SK-N-SH (cell line): ENCODE measurements around the gene MYBPC3.

Experiments
- FOSL2 ChIP-seq: IDR thresholded peaks from 2 replicates; pipeline ENCODE4 v1.4.0; 2012; ENCODE audit warnings: low read depth, mild to moderate bottlenecking, moderate library complexity, borderline replicate concordance
- GABPA ChIP-seq: IDR thresholded peaks from 2 replicates; pipeline ENCODE4 v1.4.0; 2012; ENCODE audit warnings: low read depth, mild to moderate bottlenecking
- GATA2 ChIP-seq: sonication (generic); formaldehyde crosslinking; IDR thresholded peaks from 2 replicates; pipeline ENCODE4 v1.5.0; 2020; ENCODE audit warnings: mild to moderate bottlenecking, missing genetic modification reagents
- JUND ChIP-seq: IDR thresholded peaks from 2 replicates; pipeline ENCODE4 v1.4.0; 2012
- MAX ChIP-seq: IDR thresholded peaks from 2 replicates; pipeline ENCODE4 v1.4.0; 2012; ENCODE audit warnings: low read depth
- NRF1 ChIP-seq: IDR thresholded peaks from 2 replicates; pipeline ENCODE4 v1.6.1; 2012; ENCODE audit warnings: low read depth, mild to moderate bottlenecking, low read length
- PBX3 ChIP-seq: IDR thresholded peaks from 2 replicates; pipeline ENCODE4; 2012
- POLR2AphosphoS5 ChIP-seq: IDR thresholded peaks from 2 replicates; pipeline ENCODE4 v1.6.1; 2012; ENCODE audit warnings: low read depth, low read length
- RAD21 ChIP-seq: IDR thresholded peaks from 2 replicates; pipeline ENCODE4 v1.6.1; 2012; ENCODE audit warnings: mild to moderate bottlenecking, low read length
- REST ChIP-seq: IDR thresholded peaks from 2 replicates; pipeline ENCODE4 v1.6.1; 2012; ENCODE audit warnings: mild to moderate bottlenecking, low read depth, low read length, moderate library complexity
- RFX5 ChIP-seq: IDR thresholded peaks from 2 replicates; pipeline ENCODE4 v1.6.1; 2012; ENCODE audit warnings: mild to moderate bottlenecking, improper control_type of control experiment, low read length
- TF ChIP-seq, protein P1 (sequence below): fragments of 150-350 bp; IDR thresholded peaks from 2 replicates; pipeline ENCODE4 v1.6.1; 2017; ENCODE audit warnings: antibody characterized with exemption, low read length, low read depth, borderline replicate concordance
- TF ChIP-seq, protein P2 (sequence below): fragments of 200-600 bp; sonication (generic); IDR thresholded peaks from 2 replicates; pipeline ENCODE4 v1.6.1; 2017; ENCODE audit warnings: antibody characterized with exemption, mild to moderate bottlenecking, moderate library complexity

- TF ChIP-seq GATA2 (CRISPR knock-in tag) (no peak), POLR2AphosphoS5 (no peak), MAX (no peak), RAD21 (no peak), REST (no peak), FOSL2 (no peak), NRF1 (no peak), JUND (no peak), GABPA (no peak), RFX5 (no peak), PBX3 (no peak)
- TF ChIP-seq, protein P1, sequence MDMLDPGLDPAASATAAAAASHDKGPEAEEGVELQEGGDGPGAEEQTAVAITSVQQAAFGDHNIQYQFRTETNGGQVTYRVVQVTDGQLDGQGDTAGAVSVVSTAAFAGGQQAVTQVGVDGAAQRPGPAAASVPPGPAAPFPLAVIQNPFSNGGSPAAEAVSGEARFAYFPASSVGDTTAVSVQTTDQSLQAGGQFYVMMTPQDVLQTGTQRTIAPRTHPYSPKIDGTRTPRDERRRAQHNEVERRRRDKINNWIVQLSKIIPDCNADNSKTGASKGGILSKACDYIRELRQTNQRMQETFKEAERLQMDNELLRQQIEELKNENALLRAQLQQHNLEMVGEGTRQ, result no peak
- TF ChIP-seq, protein P2, sequence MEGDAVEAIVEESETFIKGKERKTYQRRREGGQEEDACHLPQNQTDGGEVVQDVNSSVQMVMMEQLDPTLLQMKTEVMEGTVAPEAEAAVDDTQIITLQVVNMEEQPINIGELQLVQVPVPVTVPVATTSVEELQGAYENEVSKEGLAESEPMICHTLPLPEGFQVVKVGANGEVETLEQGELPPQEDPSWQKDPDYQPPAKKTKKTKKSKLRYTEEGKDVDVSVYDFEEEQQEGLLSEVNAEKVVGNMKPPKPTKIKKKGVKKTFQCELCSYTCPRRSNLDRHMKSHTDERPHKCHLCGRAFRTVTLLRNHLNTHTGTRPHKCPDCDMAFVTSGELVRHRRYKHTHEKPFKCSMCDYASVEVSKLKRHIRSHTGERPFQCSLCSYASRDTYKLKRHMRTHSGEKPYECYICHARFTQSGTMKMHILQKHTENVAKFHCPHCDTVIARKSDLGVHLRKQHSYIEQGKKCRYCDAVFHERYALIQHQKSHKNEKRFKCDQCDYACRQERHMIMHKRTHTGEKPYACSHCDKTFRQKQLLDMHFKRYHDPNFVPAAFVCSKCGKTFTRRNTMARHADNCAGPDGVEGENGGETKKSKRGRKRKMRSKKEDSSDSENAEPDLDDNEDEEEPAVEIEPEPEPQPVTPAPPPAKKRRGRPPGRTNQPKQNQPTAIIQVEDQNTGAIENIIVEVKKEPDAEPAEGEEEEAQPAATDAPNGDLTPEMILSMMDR, result no peak
Observed at GRCh38 chr11:47379317-47379716, 26.8 kb upstream of the MYBPC3 start.
